ENCODE results near the gene PMEPA1.

The PMEPA1 gene

DNA sequence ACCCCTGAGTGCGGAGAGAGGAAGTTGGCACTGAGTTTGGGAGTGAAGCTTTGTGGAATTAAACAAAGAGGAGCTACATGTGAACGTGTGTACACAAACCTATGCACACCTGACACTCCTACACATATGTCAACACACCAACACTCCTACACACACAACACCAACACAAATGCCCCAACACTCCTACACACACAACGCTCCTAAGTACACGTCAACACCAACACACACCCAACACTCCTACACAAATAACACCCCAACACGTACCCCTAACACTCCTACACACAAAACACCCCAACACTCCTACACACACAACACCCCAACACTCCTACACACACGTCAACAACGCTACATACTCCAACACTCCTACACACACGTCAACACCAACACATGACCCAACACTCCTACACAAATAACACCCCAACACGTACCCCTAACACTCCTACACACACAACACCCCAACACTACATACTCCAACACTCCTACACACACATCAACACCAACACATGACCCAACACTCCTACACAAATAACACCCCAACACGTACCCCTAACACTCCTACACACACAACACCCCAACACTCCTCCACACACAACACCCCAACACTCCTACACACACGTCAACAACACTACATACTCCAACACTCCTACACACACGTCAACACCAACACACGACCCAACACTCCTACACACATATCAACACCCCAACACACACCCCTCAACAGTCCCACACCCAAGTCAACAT, 49.5 kb downstream of the PMEPA1 start:
- TF ChIP-seq ELF4 (IDR thresholded peaks at IDR 0.05) (no peak), TARDBP (IDR thresholded peaks at IDR 0.05) (no peak), FOXK2 (IDR thresholded peaks at IDR 0.05) (no peak), L3MBTL2 (conservative IDR thresholded peaks at IDR 0.05) (no peak), ARNT (IDR thresholded peaks at IDR 0.05) (no peak), SUZ12 (IDR thresholded peaks at IDR 0.05) (no peak), BHLHE40 (IDR thresholded peaks at IDR 0.05; ENCODE audit: borderline replicate concordance) (no peak), CTBP1 (IDR thresholded peaks at IDR 0.05; ENCODE audit: borderline replicate concordance) (no peak), SP1 (IDR thresholded peaks at IDR 0.05) (no peak), FOXM1 (IDR thresholded peaks at IDR 0.05; ENCODE audit: borderline replicate concordance) (no peak), LEF1 (IDR thresholded peaks at IDR 0.05; ENCODE audit: borderline replicate concordance) (no peak), FOXA1 (IDR thresholded peaks at IDR 0.05) (no peak), NFRKB (IDR thresholded peaks at IDR 0.05) (no peak), HDGF (IDR thresholded peaks at IDR 0.05; ENCODE audit: borderline replicate concordance) (no peak), ZNF384 (IDR thresholded peaks at IDR 0.05) (no peak)
- TF ChIP-seq, protein P1, sequence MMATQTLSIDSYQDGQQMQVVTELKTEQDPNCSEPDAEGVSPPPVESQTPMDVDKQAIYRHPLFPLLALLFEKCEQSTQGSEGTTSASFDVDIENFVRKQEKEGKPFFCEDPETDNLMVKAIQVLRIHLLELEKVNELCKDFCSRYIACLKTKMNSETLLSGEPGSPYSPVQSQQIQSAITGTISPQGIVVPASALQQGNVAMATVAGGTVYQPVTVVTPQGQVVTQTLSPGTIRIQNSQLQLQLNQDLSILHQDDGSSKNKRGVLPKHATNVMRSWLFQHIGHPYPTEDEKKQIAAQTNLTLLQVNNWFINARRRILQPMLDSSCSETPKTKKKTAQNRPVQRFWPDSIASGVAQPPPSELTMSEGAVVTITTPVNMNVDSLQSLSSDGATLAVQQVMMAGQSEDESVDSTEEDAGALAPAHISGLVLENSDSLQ (IDR thresholded peaks at IDR 0.05): no peak
- CTCF ChIA-PET: no interaction called here
- no peak for DNase-seq (ENCODE audit: extremely low spot score)
- POLR2A ChIA-PET: no interaction called here

DNA sequence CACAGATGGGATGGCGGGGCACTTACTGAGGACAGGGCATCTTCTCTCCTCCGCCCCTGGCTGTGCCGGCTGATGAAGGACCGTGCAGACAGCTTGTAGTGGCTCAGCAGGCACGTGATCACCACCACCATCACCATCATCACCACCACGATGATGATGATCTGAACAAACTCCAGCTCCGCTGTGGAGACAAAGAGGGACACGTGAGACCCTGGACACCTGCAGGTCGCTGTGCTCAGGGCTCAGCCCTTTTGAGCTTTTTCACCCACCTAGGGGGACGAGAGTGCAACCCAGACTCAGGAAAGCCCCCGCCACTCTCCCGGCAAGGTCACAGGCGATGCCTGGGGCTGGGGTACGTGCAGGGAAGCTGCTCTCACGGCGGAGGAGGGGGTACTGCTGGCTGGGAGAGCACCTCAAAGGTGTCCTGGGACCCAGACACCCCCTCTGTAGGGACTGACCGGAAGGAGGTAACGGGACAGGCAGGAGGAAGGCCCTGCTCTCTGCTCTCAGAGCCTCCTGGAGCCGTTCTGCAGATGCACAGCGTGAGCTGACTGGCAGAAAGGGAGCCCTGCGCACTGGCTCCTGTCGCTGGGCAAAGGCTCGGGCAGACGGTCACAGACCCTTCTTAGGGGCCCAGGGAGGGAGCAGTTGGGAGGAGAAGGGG, 50.2 kb downstream of the PMEPA1 start:
- ChIA-PET CTCF (no interaction called here), POLR2A (no interaction called here)
- no peak for DNase-seq (ENCODE audit: extremely low spot score)
- no peak for TF ChIP-seq HDGF (IDR thresholded peaks at IDR 0.05; ENCODE audit: borderline replicate concordance)
- TF ChIP-seq LEF1 (IDR thresholded peaks at IDR 0.05; ENCODE audit: borderline replicate concordance): no peak
- TF ChIP-seq CTBP1 (IDR thresholded peaks at IDR 0.05; ENCODE audit: borderline replicate concordance): no peak
- no peak for TF ChIP-seq TARDBP (IDR thresholded peaks at IDR 0.05)
- TF ChIP-seq ARNT (IDR thresholded peaks at IDR 0.05): no peak
- no peak for TF ChIP-seq FOXA1 (IDR thresholded peaks at IDR 0.05)
- no peak for TF ChIP-seq SP1 (IDR thresholded peaks at IDR 0.05)
- no peak for TF ChIP-seq ELF4 (IDR thresholded peaks at IDR 0.05)
- no peak for TF ChIP-seq FOXK2 (IDR thresholded peaks at IDR 0.05)
- TF ChIP-seq, protein P1 (IDR thresholded peaks at IDR 0.05): no peak

DNA sequence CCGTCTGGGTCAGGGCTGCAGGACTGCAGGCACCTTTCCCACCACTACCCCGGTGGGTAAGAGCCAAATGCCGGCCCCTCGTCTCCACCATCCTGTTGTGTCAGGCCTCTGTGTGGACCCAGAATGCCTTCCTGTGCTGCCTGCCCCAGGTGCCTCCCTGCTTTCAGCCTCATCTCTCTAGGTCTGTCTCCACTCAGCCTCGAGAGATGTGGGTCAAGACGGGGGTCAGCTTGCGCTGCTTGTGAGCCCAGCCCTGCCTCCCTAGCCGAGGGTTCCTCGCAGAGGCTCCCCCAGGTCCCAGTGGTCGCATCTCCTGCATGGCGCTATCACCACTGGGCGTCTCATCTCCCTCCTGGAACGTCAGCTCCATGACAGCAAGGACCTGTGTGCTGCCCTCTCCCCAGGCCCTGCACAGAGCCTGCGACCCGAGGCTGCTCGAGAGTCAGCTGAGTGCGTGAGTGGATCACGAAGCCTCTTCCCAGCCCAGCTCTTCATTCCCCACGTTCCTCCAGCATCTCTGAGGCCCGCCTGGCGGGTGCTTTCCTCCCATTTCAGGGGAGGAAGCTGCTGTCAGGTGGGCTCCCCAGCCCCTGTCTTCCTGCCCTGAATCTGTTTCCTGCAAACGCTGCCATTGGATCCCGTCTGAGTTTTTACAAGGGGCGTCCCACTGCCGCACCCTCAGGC, 50.8 kb downstream of the PMEPA1 start:
- CTCF ChIA-PET: interaction anchor here (0.5 kb wide), 1 partner anchor 188 kb away, joined by 3 read pairs; no protein-coding TSS in a partner anchor
- TF ChIP-seq L3MBTL2 (conservative IDR thresholded peaks at IDR 0.05) (no peak), FOXA1 (IDR thresholded peaks at IDR 0.05) (no peak), ZNF384 (IDR thresholded peaks at IDR 0.05) (no peak), SP1 (IDR thresholded peaks at IDR 0.05) (no peak), TARDBP (IDR thresholded peaks at IDR 0.05) (no peak), HDGF (IDR thresholded peaks at IDR 0.05; ENCODE audit: borderline replicate concordance) (no peak), SUZ12 (IDR thresholded peaks at IDR 0.05) (no peak), BHLHE40 (IDR thresholded peaks at IDR 0.05; ENCODE audit: borderline replicate concordance) (no peak)
- TF ChIP-seq, protein P1 (IDR thresholded peaks at IDR 0.05): no peak
- DNase-seq (ENCODE audit: extremely low spot score): no peak
- POLR2A ChIA-PET: no interaction called here

DNA sequence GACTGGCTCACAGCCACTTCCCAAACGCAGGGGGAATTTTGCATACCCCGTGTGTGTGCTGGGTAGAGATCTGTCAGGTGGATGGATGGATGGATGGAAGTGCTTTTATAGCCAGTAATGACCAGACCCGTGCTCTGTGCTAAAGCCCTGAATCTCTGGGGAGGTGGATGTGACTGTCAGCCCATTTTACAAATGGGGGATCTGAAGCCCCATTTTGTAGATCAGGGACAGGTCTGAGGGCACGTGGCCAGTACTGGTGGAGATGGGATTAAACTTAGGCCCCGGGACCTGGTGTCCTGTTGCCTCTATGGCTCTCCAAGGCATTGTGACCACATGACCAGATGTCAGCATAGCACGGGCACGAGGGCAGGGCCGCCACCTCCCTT, 51.4 kb downstream of the PMEPA1 start:
- ChIA-PET POLR2A (no interaction called here), CTCF (interaction anchor here (0.5 kb wide), 1 partner anchor 187 kb away, joined by 3 read pairs; no protein-coding TSS in a partner anchor)
- no peak for TF ChIP-seq SUZ12 (IDR thresholded peaks at IDR 0.05)
- TF ChIP-seq LEF1 (IDR thresholded peaks at IDR 0.05; ENCODE audit: borderline replicate concordance): no peak
- no peak for TF ChIP-seq TARDBP (IDR thresholded peaks at IDR 0.05)
- TF ChIP-seq BHLHE40 (IDR thresholded peaks at IDR 0.05; ENCODE audit: borderline replicate concordance): no peak
- no peak for TF ChIP-seq ARNT (IDR thresholded peaks at IDR 0.05)
- TF ChIP-seq FOXM1 (IDR thresholded peaks at IDR 0.05; ENCODE audit: borderline replicate concordance): no peak
- no peak for TF ChIP-seq L3MBTL2 (conservative IDR thresholded peaks at IDR 0.05)
- no peak for DNase-seq (ENCODE audit: extremely low spot score)

DNA sequence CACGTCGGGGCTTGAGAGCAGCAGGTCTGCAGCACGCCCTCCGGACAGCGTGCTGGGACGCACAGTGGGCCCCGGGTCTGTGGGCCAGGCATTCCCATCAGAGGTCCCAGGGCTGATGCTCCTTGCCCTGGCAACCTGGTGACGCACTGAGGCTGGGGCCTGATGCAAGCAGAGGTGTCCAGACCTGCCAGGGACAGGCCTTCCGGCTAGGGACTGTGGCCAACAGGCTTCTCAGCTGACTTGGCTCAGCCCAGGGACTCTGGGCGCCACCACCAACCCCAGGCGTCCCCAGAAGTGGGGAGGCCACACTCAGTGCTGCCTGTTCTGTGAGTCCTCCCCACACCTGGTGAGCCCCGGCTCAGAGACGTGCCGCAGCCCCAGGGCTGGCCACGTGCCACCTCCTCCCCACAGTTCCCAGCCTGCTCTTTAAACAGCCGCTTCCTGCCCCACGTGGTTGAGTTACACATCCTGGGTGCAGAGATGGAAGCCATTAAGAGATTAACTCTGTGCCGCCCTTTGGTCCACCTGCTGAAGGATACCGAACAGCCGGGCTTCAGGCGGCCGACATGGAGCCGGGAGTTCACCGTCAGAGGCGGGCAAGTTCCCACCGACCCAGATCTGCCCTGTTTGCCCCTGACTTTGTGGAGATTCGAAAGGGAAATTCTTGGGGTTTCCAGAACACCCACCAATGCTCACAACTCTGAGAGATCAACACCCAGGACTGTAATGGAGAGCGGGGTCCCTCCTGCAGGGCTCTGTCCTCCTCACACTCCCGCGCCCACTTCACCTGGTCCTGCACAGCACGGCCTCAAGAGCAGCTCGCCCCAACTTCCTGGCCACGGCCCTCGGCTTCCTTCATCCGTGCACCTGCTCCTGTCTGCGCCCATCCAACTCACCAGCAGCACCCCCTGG, 52.0 kb downstream of the PMEPA1 start:
- ChIA-PET CTCF (no interaction called here), POLR2A (no interaction called here)
- DNase-seq (ENCODE audit: extremely low spot score): no peak
- TF ChIP-seq NFRKB (IDR thresholded peaks at IDR 0.05): no peak
- no peak for TF ChIP-seq ARNT (IDR thresholded peaks at IDR 0.05)
- no peak for TF ChIP-seq TARDBP (IDR thresholded peaks at IDR 0.05)
- no peak for TF ChIP-seq FOXA1 (IDR thresholded peaks at IDR 0.05)
- TF ChIP-seq ELF4 (IDR thresholded peaks at IDR 0.05): no peak
- TF ChIP-seq FOXK2 (IDR thresholded peaks at IDR 0.05): no peak
- TF ChIP-seq L3MBTL2 (conservative IDR thresholded peaks at IDR 0.05): no peak
- TF ChIP-seq, protein P1 (IDR thresholded peaks at IDR 0.05): no peak
- TF ChIP-seq LEF1 (IDR thresholded peaks at IDR 0.05; ENCODE audit: borderline replicate concordance): no peak
- no peak for TF ChIP-seq FOXM1 (IDR thresholded peaks at IDR 0.05; ENCODE audit: borderline replicate concordance)
- no peak for TF ChIP-seq BHLHE40 (IDR thresholded peaks at IDR 0.05; ENCODE audit: borderline replicate concordance)
- no peak for TF ChIP-seq HDGF (IDR thresholded peaks at IDR 0.05; ENCODE audit: borderline replicate concordance)
- TF ChIP-seq CTBP1 (IDR thresholded peaks at IDR 0.05; ENCODE audit: borderline replicate concordance): no peak
- no peak for TF ChIP-seq SP1 (IDR thresholded peaks at IDR 0.05)
- no peak for TF ChIP-seq SUZ12 (IDR thresholded peaks at IDR 0.05)
- TF ChIP-seq ZNF384 (IDR thresholded peaks at IDR 0.05): no peak

Data from HEK293T (cell line).